ENCODE results near the gene GPR156. TPM values are rescaled to one million over a fixed set of nuclear protein-coding genes. Genes with fewer than 3 reads are reported as not detected.

Gene GPR156
- total and polyA plus RNA-seq, 9 of the 15 experiments (the other 6 are each of a cell fraction or from before 2014, with no cell fraction given): 0.07 to 0.14 (median 0.12) TPM; not detected in 5

GRCh38 chr3:120203016-120203415 lies 82.0 kb downstream of the GPR156 start:
- no peak overlapping the region for H3K4me3 ChIP-seq
- 22% methylated on average over 1 of the region's 2 CpGs for WGBS (ENCODE audit: insufficient coverage, low coverage, missing lambda C conversion rate)
- in situ Hi-C loops (cut with MboI) (no loop called here), intact Hi-C loops (cut with micrococcal nuclease) (no loop called here)
- no peak overlapping the region for H3K4me2 ChIP-seq (ENCODE audit: insufficient read depth, low read length)
- no TSS peak for BruUV-seq (replicated peaks)
- no peaks in the 10 kb centered on the region for H3K9me1 ChIP-seq (ENCODE audit: control insufficient read depth, insufficient read depth, low read length)
- H3K36me3 ChIP-seq (ENCODE audit: control insufficient read depth, insufficient read depth, low read length): no peaks in the 10 kb centered on the region
- ChIA-PET POLR2A (no interaction called here), CTCF (ENCODE audit: low intra/inter-chr PET ratio) (no interaction called here)
- no peaks in the 10 kb centered on the region for H3K9me3 ChIP-seq (replicated peaks; ENCODE audit: control insufficient read depth, insufficient read depth, low read depth, low read length)
- no peaks in the 10 kb centered on the region for H3K4me1 ChIP-seq (replicated peaks in 1 of 2; ENCODE audit: control insufficient read depth in 2 of 2, insufficient read depth in 2 of 2, low read length in 2 of 2)
- no peak for DNase-seq (ENCODE audit: extremely low read depth in 1 of 4, low spot score in 3 of 4)
- FAIRE-seq: no peak
- no peak overlapping the region for H3K9ac ChIP-seq (ENCODE audit: insufficient read depth in 1 of 2, low read depth in 2 of 2, low read length in 2 of 2)
- no peak overlapping the region for H3K27ac ChIP-seq (ENCODE audit: extremely low read depth, low read depth, low read length)
- no peak for ATAC-seq
- H4K20me1 ChIP-seq (replicated peaks; ENCODE audit: control insufficient read depth, insufficient read depth, low read length): no peaks in the 10 kb centered on the region
- no peaks in the 10 kb centered on the region for H3K79me2 ChIP-seq (ENCODE audit: control insufficient read depth, insufficient read depth, low read length)
- H3K27me3 ChIP-seq (ENCODE audit: control insufficient read depth in 2 of 2, insufficient read depth in 2 of 2, low read length in 2 of 2): no peaks in the 10 kb centered on the region
- no peak overlapping the region for H2AFZ ChIP-seq (ENCODE audit: low read depth, low read length)
- TF ChIP-seq ZNF830 (CRISPR knock-in tag; IDR thresholded peaks at IDR 0.05) (no peak), TFE3 (CRISPR knock-in tag; IDR thresholded peaks at IDR 0.05) (no peak), ILK (tag; IDR thresholded peaks at IDR 0.05; ENCODE audit: borderline replicate concordance, low read depth) (no peak), ZNF785 (CRISPR knock-in tag; IDR thresholded peaks at IDR 0.05) (no peak), HMGXB4 (CRISPR knock-in tag; IDR thresholded peaks at IDR 0.05) (no peak), NFRKB (IDR thresholded peaks at IDR 0.05; ENCODE audit: low read depth) (no peak), MTA3 (IDR thresholded peaks at IDR 0.05; ENCODE audit: borderline replicate concordance) (no peak), SMARCA5 (IDR thresholded peaks at IDR 0.05) (no peak), KDM5B (IDR thresholded peaks at IDR 0.05; ENCODE audit: insufficient replicate concordance, low read depth, low read length) (no peak), ZBTB49 (CRISPR knock-in tag; IDR thresholded peaks at IDR 0.05; ENCODE audit: borderline replicate concordance) (no peak), ZNF583 (CRISPR knock-in tag; IDR thresholded peaks at IDR 0.05) (no peak), ZNF398 (CRISPR knock-in tag; IDR thresholded peaks at IDR 0.05) (no peak)

All from K562 (cell line).